ENCODE data around the gene MRS2.
"Not testable (repeated sequence)": the region's sequence is repeated elsewhere in the genome, so short reads cannot be mapped to it uniquely, and the experiment has no call there.

MRS2 gene

DNA sequence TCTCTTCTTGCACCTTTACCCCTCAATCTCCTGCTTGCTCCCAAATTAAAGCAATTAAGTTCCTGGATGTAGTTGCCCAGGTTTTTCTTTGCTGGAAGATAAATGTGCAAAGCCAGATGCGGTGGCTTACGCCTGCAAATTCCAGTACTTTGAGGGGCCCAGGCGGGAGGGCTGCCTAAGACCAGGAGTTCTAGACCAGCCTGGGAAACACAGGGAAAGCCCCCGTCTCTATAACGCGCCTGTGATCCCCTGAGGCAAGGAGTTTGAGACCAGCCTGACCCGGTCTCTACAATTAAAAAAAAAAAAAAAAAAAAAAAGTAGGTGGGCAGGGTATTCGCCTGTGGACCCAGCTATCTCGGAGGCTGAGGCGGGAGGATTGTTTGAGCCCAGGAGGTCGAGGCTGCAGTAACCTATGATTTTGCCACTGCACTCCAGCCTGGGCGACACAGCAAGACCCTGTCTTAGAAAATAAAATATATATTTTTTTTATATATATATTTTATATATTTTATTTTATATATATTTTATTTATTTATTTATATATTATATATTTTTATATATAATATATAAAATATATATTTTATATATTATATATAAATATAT, 44.4 kb upstream of the MRS2 start:
- Histone ChIP-seq H3K36me3 (ENCODE audit: control insufficient read depth, insufficient read depth, low read length) (no peaks in the 10 kb centered on the region), H3K27me3 (replicated peaks; ENCODE audit: control insufficient read depth, insufficient read depth, low read length) (no peaks in the 10 kb centered on the region), H3K4me3 (replicated peaks; ENCODE audit: low read depth, low read length) (peak overlapping the region; percentile 17; the same call in 1 of the 2 replicates)
- no peak for DNase-seq (ENCODE audit: extremely low read depth, insufficient read length)
- TF ChIP-seq, protein P1, sequence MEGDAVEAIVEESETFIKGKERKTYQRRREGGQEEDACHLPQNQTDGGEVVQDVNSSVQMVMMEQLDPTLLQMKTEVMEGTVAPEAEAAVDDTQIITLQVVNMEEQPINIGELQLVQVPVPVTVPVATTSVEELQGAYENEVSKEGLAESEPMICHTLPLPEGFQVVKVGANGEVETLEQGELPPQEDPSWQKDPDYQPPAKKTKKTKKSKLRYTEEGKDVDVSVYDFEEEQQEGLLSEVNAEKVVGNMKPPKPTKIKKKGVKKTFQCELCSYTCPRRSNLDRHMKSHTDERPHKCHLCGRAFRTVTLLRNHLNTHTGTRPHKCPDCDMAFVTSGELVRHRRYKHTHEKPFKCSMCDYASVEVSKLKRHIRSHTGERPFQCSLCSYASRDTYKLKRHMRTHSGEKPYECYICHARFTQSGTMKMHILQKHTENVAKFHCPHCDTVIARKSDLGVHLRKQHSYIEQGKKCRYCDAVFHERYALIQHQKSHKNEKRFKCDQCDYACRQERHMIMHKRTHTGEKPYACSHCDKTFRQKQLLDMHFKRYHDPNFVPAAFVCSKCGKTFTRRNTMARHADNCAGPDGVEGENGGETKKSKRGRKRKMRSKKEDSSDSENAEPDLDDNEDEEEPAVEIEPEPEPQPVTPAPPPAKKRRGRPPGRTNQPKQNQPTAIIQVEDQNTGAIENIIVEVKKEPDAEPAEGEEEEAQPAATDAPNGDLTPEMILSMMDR (IDR thresholded peaks at IDR 0.05; ENCODE audit: insufficient read depth, low read length, poor library complexity, severe bottlenecking), result no peak

DNA sequence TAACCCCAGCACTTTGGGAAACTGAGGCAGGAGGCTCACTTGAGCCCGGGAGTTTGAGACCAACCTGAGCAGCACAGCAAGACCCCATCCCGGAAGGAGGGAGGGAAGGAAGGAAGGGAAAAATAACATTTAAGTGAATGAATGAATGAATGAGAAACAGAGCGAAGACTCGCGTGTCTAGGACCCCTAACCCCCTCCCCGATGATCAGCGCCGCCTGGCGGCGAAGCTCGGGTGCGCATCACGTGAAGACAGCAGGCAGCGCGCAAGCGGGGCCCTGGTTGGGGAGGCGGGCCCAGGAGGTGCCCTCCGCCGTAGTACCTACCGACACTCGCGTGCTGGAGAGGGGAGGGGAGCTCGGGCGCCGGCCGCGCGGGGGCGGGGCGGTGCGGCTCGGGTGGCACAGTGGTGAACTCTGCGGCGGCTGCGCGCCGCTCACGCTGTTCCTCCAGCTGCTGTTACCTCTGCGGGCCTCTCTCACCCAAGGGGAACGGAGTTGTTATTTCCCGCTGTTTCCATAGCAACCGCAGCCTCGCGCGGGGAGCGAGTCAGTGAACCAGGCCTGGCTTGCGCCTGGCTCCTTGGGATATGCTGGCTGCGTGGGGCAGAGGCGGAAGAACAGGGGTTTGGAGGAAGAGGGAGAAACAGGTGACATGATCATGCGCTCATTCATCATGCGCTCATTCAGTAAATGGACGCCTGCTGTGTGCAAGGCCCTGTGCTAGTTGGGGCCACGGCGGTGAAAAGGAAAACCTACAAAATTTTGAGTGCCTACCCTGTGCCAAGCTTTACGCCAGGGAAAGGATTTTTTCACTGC, 42.9 kb upstream of the MRS2 start:
- peak; percentile 87 for DNase-seq (ENCODE audit: extremely low read depth, insufficient read length)
- TF ChIP-seq, protein P1 (IDR thresholded peaks at IDR 0.05; ENCODE audit: insufficient read depth, low read length, poor library complexity, severe bottlenecking), result peak; percentile 99
- no peaks in the 10 kb centered on the region for H3K36me3 ChIP-seq (ENCODE audit: control insufficient read depth, insufficient read depth, low read length)
- peak overlapping the region; percentile 61 for H3K4me3 ChIP-seq (replicated peaks; ENCODE audit: low read depth, low read length)
- H3K27me3 ChIP-seq (replicated peaks; ENCODE audit: control insufficient read depth, insufficient read depth, low read length), result no peaks in the 10 kb centered on the region

DNA sequence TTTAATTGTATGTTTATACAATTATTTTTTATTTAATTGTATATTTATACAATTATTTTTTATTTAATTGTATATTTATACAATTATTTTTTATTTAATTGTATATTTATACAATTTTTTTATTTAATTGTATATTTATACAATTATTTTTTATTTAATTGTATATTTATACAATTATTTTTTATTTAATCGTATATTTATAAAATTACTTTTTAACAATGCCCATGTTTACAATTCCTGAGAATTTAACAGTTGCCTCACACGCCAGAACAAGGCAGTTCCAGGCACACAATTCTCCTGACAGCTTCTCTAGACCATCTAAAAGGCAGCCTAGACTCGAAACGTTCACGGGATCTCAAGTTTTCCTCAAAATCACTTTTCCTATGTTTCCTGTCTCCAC, 40.4 kb upstream of the MRS2 start:
- DNase-seq (ENCODE audit: extremely low read depth, insufficient read length); H3K36me3 ChIP-seq (ENCODE audit: control insufficient read depth, insufficient read depth, low read length); H3K27me3 ChIP-seq (replicated peaks; ENCODE audit: control insufficient read depth, insufficient read depth, low read length); H3K4me3 ChIP-seq (replicated peaks; ENCODE audit: low read depth, low read length): not testable (repeated sequence)

DNA sequence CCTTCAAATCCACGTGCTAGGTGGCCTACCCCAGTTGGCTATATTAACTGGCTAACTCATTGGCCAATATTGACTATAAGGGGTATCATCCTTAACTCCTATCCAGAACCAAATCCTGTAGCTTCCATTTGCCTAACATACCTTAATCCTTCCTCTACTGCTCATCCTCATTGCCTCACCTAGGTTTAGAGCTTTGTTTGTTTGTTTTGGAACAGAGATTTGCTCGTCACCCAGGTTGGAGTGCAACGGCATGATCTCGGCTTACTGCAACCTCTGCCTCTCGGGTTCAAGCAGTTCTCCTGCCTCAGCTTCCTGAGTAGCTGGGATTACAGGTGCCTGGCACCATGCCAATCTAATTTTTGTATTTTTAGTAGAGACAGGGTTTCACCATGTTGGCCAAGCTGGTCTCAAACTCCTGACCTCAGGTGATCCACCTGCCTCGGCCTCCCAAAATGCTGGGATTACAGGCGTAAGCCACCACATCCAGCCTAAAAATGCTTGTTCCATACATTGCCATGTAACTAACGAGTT, 37.6 kb upstream of the MRS2 start:
- H3K27me3 ChIP-seq (replicated peaks; ENCODE audit: control insufficient read depth, insufficient read depth, low read length); H3K36me3 ChIP-seq (ENCODE audit: control insufficient read depth, insufficient read depth, low read length); H3K4me3 ChIP-seq (replicated peaks; ENCODE audit: low read depth, low read length); DNase-seq (ENCODE audit: extremely low read depth, insufficient read length): not testable (repeated sequence)

DNA sequence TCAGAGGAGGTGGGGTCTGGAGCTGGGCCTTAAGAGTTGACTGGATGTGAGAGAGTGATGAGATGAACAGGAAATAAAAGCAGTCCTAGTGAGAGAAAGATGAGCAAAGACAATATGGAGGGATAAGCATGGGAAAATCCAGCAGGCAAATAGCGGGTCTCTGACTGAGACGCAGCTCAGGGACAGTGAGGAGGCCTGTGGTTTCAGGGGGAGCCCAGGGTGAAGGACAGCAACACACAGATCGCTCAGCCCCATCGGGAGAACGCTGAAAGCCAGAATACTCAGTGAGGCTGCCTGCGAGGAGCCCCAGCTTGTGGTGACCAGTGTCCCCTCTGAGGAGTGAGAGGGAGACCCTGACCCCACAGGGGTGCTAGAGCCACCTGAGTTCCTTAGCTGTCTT, 28.1 kb upstream of the MRS2 start:
- TF ChIP-seq, protein P1 (IDR thresholded peaks at IDR 0.05; ENCODE audit: insufficient read depth, low read length, poor library complexity, severe bottlenecking), result no peak
- Histone ChIP-seq H3K27me3 (replicated peaks; ENCODE audit: control insufficient read depth, insufficient read depth, low read length) (no peaks in the 10 kb centered on the region), H3K36me3 (ENCODE audit: control insufficient read depth, insufficient read depth, low read length) (no peaks in the 10 kb centered on the region), H3K4me3 (replicated peaks; ENCODE audit: low read depth, low read length) (no peak overlapping the region)
- no peak for DNase-seq (ENCODE audit: extremely low read depth, insufficient read length)

DNA sequence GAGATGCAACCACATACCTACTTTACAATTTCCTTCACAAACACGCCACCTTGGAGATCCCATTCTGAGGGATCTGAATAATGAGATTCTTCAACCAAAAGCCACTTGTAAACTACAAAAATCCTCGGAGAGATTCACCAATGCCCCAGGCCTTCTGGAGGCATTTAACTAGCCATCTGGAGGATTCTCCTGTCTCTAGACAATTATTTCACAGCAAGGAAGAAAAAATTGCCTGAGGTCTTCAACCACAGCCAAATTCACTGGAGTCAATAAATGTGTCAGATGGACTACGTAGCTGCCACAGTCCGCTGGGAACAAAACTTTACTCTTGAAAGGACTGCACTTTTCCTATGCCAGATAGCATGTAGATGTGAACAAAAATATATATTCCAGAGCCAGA, 25.9 kb upstream of the MRS2 start:
- H3K4me3 ChIP-seq (replicated peaks; ENCODE audit: low read depth, low read length), result no peak overlapping the region
- TF ChIP-seq, protein P1 (IDR thresholded peaks at IDR 0.05; ENCODE audit: insufficient read depth, low read length, poor library complexity, severe bottlenecking), result no peak
- no peak for DNase-seq (ENCODE audit: extremely low read depth, insufficient read length)

More for the DNA sequence above, 25.9 kb upstream of the MRS2 start:
- H3K36me3 ChIP-seq (ENCODE audit: control insufficient read depth, insufficient read depth, low read length), result no peaks in the 10 kb centered on the region
- no peaks in the 10 kb centered on the region for H3K27me3 ChIP-seq (replicated peaks; ENCODE audit: control insufficient read depth, insufficient read depth, low read length)
